Measurements from ENCODE around the gene BORCS6. TPM values are rescaled to one million over a fixed set of nuclear protein-coding genes. Genes with fewer than 3 reads are reported as not detected.
A peak's percentile ranks its signal among the peaks of the same experiment; 100 is the strongest.

Gene BORCS6
- total RNA-seq, 1 donor from 2014 or later = 0.71 TPM

GRCh38 chr17:8235676-8236075 is 45.7 kb upstream of the BORCS6 start:
- Histone ChIP-seq H3K27ac (no peak overlapping the region), H3K36me3 (no peaks in the 10 kb centered on the region), H3K9ac (no peak overlapping the region), H3K27me3 (no peaks in the 10 kb centered on the region), H3F3A (ENCODE audit: low read depth) (no peaks in the 10 kb centered on the region), H3K79me2 (ENCODE audit: low read depth) (no peaks in the 10 kb centered on the region), H4K20me1 (ENCODE audit: low read depth) (no peaks in the 10 kb centered on the region), H3K4me3 (no peak overlapping the region), H3K4me1 (no peaks in the 10 kb centered on the region), H3K9me3 (ENCODE audit: low read depth) (no peaks in the 10 kb centered on the region), H2AFZ (replicated peaks) (no peak overlapping the region), H3K4me2 (no peak overlapping the region)
- TF ChIP-seq EZH2 (IDR thresholded peaks at IDR 0.05) = no peak
- no peak for TF ChIP-seq EZH2phosphoT487 (IDR thresholded peaks at IDR 0.05)
- TF ChIP-seq, protein P1, sequence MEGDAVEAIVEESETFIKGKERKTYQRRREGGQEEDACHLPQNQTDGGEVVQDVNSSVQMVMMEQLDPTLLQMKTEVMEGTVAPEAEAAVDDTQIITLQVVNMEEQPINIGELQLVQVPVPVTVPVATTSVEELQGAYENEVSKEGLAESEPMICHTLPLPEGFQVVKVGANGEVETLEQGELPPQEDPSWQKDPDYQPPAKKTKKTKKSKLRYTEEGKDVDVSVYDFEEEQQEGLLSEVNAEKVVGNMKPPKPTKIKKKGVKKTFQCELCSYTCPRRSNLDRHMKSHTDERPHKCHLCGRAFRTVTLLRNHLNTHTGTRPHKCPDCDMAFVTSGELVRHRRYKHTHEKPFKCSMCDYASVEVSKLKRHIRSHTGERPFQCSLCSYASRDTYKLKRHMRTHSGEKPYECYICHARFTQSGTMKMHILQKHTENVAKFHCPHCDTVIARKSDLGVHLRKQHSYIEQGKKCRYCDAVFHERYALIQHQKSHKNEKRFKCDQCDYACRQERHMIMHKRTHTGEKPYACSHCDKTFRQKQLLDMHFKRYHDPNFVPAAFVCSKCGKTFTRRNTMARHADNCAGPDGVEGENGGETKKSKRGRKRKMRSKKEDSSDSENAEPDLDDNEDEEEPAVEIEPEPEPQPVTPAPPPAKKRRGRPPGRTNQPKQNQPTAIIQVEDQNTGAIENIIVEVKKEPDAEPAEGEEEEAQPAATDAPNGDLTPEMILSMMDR (IDR thresholded peaks at IDR 0.05) = no peak
- Mint-ChIP-seq H3K27me3 (ENCODE audit: insufficient read depth, low read depth) (peaks cover 2% of the 10 kb centered on the region), H3K36me3 (peaks cover 29% of the 10 kb centered on the region), H3K9me3 (no peaks in the 10 kb centered on the region), H3K4me3 (peak overlapping the region; percentile 63), H3K4me1 (no peaks in the 10 kb centered on the region), H3K27ac (no peak overlapping the region)
- DNase-seq (ENCODE audit: low spot score) = no peak

DNA sequence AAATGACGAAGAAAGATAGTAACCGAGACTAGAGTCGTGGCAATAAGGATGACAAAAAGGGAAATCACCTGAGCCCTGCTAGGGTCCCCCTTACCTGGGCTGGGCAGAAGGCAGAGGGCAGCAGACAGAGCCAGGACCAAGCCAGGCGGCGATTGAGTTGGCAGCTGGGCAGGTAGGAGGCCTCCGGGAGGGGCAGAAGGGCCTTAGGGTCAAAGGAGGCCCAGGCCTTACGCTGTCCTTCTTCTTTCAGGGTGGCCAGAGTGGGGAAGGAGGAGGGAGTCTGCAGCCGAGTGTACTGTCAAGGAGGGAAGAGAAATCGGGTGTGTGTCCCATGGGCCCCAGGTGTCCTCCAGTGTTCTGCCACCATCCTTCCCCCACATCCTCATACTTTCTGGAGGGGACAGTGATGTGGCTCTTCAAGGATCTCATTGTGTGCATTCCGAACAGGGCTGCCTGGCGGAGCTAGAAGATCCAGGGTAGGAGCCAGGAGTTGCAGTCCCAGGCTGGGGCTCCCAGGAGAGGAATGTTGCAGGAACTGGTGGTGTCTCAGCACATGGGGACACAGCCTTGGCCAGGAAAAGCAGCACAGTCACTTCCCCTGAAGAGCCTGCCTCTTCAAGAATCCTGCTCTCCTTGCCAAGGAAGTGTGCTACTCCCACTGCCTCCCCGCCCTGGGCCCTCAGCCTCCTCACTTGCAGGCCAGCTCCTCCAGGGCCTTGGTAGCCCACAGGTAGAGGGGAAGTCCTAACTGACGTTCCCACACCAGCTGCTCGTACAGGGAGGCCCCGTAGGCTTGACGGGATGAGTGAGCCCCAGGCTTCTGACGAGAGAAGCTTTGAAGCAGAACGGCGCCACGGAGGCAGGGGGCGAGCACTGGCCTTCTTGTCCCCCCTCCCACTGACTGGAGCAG is 44.6 kb upstream of the BORCS6 start:
- DNase-seq (ENCODE audit: low spot score) = no peak
- peak overlapping the region; percentile 3 for H3K27ac Mint-ChIP-seq
- no peaks in the 10 kb centered on the region for H3K27me3 ChIP-seq
- no peaks in the 10 kb centered on the region for H4K20me1 ChIP-seq (ENCODE audit: low read depth)
- H3F3A ChIP-seq (ENCODE audit: low read depth) = no peaks in the 10 kb centered on the region
- H3K27ac ChIP-seq = no peak overlapping the region
- no peaks in the 10 kb centered on the region for H3K36me3 ChIP-seq
- no peaks in the 10 kb centered on the region for H3K4me1 ChIP-seq
- H3K4me3 ChIP-seq = no peak overlapping the region
- H3K4me1 Mint-ChIP-seq = no peaks in the 10 kb centered on the region
- H3K4me3 Mint-ChIP-seq = peak overlapping the region; percentile 57
- peaks cover 33% of the 10 kb centered on the region for H3K36me3 Mint-ChIP-seq
- H3K9me3 Mint-ChIP-seq = no peaks in the 10 kb centered on the region
- no peak overlapping the region for H3K9ac ChIP-seq
- H3K27me3 Mint-ChIP-seq (ENCODE audit: insufficient read depth, low read depth) = peaks cover 2% of the 10 kb centered on the region
- H3K79me2 ChIP-seq (ENCODE audit: low read depth) = no peaks in the 10 kb centered on the region
- no peak overlapping the region for H2AFZ ChIP-seq (replicated peaks)
- H3K4me2 ChIP-seq = no peak overlapping the region
- TF ChIP-seq, protein P1 (IDR thresholded peaks at IDR 0.05) = no peak
- TF ChIP-seq EZH2phosphoT487 (IDR thresholded peaks at IDR 0.05) (no peak), EZH2 (IDR thresholded peaks at IDR 0.05) (no peak)
- no peaks in the 10 kb centered on the region for H3K9me3 ChIP-seq (ENCODE audit: low read depth)

GRCh38 chr17:8231701-8232100 is 41.7 kb upstream of the BORCS6 start:
- no peak overlapping the region for H3K4me2 ChIP-seq
- no peaks in the 10 kb centered on the region for H3K4me1 ChIP-seq
- Mint-ChIP-seq H3K9me3 (peaks cover 5% of the 10 kb centered on the region), H3K27ac (no peak overlapping the region), H3K4me3 (peak overlapping the region; percentile 36), H3K27me3 (ENCODE audit: insufficient read depth, low read depth) (peaks cover 11% of the 10 kb centered on the region), H3K36me3 (peaks cover 42% of the 10 kb centered on the region), H3K4me1 (peaks cover 9% of the 10 kb centered on the region)
- no peak overlapping the region for H3K4me3 ChIP-seq
- H4K20me1 ChIP-seq (ENCODE audit: low read depth) = peaks cover 9% of the 10 kb centered on the region
- H3F3A ChIP-seq (ENCODE audit: low read depth) = peaks cover 12% of the 10 kb centered on the region
- H3K27me3 ChIP-seq = no peaks in the 10 kb centered on the region
- H3K9ac ChIP-seq = no peak overlapping the region
- no peak overlapping the region for H3K27ac ChIP-seq
- no peak for DNase-seq (ENCODE audit: low spot score)
- no peaks in the 10 kb centered on the region for H3K79me2 ChIP-seq (ENCODE audit: low read depth)
- H3K9me3 ChIP-seq (ENCODE audit: low read depth) = no peaks in the 10 kb centered on the region
- H3K36me3 ChIP-seq = no peaks in the 10 kb centered on the region
- no peak overlapping the region for H2AFZ ChIP-seq (replicated peaks)
- TF ChIP-seq EZH2phosphoT487 (IDR thresholded peaks at IDR 0.05) = no peak
- TF ChIP-seq, protein P1 (IDR thresholded peaks at IDR 0.05) = no peak
- no peak for TF ChIP-seq EZH2 (IDR thresholded peaks at IDR 0.05)

All from neural progenitor cell (in vitro differentiated cells).